Stimulated activated CD8-positive, alpha-beta memory T cell treated with anti-CD3 and anti-CD28 coated beads, Interleukin-7, amount 100 ng/mL, for 24 hours (primary cell): ENCODE measurements around the gene SMIM7.
"Not testable (repeated sequence)": the region's sequence is repeated elsewhere in the genome, so short reads cannot be mapped to it uniquely, and the experiment has no call there.

ENCODE experiments used
- DNase-seq: peaks from one replicate; pipeline ENCODE4 v3.0.0-alpha.2; 2020; ENCODE audit warnings: low read depth

Gene SMIM7

DNA sequence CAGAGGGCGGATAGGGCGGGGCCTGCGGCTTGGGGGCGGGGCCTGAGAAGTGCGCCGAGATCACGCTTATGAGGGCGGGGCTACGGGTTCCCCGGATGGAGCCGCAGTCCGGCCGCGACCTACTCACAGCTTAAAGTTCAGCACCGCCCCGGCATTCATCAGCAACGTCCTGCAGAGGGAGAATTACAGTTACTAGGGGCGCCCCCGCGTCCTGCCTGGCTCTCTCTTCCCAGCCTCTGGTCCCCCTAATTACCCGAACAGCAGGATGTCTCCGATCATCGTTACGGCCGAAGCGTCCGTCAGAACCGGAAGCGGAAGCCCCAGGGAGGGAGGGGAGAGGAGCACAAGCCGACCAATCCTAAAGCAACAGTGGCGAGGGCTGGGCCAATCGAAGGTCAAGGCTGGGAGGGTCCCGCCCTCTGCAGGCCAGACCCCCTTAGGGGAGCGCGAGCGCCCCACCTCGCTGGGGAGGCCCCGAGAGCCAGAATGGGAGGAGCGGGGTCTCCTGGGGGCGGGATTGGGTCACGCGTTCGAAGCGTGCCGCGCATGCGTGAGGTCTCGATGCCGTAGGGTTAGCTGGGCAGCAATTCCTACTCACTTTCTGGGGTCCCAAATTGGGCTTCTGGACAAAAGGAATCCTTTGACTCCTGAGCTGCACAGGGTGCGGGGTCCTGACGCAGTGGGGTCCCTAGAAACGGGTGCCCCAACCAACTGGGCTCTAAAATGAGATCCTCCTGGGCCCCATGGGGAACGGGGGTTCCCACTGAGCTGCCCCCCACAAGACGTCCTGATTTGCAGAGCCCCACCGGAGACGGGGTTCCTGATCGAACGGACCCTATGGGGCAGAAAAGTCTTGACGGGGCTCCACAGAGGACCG, at the start of gene SMIM7:
Gene SMIM7 (minus strand): TSS at position 313 of the 877 bp plus-strand sequence. CDS start 34 bp downstream, at position 279.
- DNase-seq: peak; percentile 92

DNA sequence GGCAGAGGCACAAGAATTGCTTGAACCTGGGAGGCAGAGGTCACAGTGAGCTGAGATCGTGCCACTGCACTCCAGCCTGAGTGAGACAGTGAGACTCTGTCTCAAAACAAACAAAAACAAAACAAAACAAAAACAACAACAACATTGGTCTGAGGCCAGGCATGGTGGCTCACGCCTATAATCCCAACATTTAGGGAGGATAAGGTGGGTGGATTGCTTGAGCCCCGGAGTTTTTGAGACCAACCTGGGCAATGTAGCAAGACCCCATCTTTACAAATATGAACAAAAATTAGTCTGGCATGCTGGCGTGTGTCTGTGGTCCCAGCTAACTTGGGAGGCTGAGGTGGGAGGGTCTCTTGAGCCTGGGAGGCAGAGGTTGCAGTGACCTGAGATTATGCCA, 43.7 kb upstream of the SMIM7 start:
- DNase-seq: no peak

DNA sequence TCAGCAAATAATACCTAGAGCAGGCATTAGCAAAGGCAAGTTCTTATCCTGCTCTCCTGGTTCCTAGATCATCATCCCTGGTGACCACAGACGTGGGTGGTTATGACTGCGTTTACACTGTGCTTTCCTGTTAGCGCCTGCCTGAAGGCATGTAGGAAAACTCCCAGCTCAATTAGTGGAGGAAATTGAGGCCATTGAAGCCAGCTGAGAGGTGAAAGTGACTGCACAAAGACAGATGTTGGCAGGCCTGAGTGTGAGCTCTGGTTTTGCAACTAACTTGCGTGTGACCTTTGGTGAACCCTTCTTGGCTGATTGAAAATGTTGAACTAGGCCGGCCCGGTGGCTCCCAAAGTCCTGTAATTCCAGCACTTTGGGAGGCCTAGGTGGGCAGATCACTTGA, 42.2 kb upstream of the SMIM7 start:
- DNase-seq: no peak

DNA sequence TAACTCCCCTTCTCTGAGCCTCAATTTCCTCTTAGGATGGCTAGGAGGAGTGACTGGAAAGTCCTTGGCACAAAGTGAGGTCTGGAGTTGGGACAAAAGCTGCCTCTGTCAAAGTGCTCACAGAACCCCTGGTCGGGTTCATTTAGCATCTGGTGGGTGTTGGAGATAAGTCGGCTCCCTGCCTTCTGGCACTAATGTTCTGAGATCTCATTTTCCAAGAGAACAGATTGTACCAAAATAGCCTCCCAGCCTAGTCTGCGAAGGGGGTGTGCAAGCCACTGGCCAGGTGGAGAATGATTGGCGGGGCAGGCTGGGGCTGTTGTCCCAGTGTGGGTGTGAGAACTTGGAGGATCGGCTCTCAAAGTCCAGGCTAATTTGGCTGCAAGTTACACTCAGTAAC, 39.0 kb upstream of the SMIM7 start:
- DNase-seq: no peak

DNA sequence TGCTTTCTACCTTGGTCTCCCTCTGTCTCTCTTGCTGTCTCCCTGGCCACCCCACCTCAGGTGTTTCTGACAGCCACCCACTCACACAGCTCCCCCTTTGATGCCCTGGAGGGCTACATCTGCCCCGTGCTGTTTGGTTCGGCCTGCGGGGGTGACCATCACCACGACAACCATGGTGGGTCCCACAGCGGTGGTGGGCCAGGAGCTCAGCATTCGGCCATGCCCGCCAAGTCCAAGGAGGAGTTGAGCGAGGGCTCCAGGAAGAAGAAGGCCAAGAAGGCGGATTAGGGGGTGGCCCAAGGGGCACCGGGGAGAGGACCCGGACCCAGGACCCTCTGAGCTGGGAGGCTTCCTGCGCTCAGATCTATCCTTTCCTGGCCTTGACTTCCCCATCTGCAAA, 28.1 kb upstream of the SMIM7 start:
- DNase-seq: no peak

DNA sequence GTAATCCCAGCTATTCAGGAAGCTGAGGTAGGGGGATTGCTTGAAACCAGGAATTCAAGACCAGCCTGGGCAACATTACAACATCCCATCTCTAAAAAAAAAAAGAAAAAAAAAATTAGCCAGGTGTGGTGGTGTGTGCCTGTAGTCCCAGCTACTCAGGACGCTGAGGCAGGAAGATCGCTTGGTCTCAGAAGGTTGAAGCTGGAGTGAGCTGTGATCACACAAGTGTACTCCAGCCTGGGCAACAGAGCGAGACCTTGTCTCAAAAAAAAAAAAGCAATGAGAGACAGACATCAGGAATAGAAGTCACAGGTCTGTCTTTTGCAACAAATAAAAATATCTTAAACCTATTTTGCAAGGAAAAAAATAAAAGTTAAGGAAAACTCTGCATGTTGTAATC, 24.3 kb upstream of the SMIM7 start:
- no peak for DNase-seq

DNA sequence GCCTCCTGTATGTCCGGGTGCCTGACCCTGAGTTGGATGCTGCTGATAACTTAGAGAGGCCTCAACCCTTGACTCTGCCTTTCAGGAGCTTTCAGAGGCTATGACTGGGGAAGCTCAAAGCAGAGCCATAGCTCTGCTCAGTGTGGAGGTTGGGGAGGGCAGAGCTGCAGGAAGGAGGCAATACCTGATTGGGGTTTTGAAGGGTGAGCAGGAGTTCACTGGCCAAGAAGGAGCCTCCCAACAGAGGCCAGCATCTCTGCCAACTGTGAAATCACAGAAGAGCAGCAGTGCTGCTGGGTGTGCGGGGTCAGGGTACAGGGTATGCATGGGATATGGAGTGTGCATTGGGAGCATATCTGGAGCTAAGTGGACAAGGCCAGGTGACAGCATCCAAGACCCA, 22.6 kb upstream of the SMIM7 start:
- no peak for DNase-seq

DNA sequence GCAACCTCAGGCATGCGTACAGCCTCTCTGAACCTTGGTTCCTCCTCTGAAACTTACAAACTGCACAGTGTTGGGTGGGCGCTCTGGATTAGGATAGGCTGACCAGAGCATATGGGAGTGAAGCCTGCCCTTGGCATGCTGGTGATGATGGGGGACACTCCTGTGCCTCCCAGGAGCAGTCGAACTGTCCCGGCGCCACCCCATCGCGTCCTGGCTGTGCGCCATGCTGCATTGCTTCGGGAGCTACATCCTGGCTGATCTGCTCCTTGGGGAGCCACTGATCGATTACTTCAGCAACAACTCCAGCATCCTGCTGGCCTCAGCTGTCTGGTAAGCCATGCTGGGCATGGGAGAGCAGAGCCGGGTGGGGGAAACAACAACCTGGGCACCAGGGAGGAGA, 19.9 kb upstream of the SMIM7 start:
- DNase-seq: no peak

DNA sequence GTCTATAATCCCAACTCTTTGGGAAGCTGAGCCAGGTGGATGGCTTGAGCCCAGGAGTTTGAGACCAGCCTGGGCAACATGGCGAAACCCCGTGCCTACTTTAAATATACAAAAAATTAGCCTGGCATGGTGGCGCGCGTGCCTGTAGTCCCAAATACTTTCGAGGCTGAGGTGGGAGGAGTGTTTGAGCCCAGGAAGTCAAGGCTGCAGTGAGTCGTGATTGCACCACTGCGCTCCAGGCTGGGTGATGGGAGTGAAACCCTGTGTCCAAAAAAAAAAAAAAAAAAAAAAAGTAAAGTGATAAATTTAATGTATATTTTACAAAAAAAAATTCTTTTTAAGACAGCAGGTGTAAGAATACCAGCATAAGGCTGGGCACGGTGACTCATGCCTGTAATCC, 18.6 kb upstream of the SMIM7 start:
- DNase-seq: no peak

DNA sequence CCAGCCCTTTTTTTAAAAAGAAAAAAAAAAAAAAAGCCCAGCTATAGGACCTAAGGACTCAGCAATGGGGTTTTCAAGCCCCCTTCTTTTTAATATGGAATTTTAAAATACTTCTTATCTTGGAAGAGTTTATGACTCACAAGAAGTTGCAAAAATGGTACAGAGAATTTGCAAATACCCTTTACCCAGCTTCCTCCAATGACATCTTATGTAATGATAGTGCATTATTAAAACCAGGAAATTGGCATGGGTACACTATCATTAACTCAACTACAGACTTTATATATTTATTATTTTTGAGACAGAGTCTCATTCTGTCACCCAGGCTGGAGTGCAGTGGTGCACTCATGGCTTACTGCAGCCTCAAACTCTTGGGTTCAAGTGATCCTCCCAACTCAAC, 17.1 kb upstream of the SMIM7 start:
- no peak for DNase-seq

DNA sequence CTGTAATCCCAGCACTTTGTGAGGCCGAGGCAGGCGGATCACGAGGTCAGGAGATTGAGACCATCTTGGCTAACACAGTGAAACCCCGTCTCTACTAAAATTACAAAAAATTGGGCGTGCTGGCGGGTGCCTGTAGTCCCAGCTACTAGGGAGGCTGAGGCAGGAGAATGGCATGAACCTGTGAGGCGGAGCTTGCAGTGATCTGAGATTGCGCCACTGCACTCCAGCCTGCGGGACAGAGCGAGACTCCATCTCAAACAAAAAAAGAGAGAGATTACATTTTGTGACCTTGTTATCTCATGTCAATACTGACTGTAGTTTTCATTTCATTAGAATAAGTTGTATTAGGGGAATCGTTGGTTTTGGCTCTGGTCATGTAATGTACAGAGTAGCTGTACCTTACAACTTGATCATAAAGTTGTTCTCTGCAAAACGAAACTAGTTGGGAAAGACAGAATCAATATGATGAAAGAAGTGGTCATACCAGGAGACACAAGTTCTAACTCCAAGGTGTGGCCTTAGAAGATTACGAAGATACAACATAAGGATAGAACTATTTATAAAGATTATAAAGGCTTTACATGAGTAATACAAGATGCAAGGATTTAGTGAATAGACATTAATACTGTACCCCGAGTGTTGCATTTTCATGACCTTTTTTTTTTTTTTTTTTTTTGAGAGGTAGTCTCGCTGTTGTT, 16.3 kb upstream of the SMIM7 start:
- no peak for DNase-seq

DNA sequence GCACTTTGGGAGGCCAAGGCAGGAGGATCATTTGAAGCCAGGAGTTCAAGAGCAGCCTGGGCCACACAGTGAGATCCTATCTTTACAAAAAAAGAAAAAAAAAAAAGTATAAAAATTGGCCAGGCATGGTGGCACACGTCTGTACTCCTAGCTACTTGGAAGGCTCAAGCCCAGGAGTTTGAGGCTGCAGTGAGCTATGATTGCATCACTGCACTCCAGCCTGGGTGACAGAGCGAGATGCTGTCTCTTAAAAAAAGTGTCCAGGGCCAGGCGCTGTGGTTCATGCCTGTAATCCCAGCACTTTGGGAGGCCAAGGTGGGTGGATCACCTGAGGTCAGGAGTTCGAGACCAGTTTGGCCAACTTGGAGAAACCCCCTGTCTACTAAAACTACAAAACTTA, 13.9 kb upstream of the SMIM7 start:
- not testable (repeated sequence) for DNase-seq

DNA sequence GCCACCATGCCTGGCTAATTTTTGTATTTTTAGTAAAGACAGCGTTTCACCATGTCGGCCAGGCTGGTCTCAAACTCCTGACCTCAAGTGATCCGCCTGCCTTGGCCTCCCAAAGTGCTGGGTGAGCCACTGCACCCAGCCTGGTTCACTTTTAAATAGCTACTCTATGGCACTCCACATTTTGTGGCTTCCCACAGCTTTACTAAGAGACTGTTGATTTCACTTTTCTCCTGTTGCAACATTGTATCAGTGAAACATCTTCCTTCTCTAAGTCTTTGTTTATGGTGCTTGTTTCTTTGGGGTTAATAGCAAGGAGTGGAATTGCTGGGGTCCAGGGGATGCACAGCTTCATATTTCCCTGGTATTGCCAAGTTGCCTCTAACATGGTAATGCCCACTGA, 13.3 kb upstream of the SMIM7 start:
- DNase-seq: no peak

DNA sequence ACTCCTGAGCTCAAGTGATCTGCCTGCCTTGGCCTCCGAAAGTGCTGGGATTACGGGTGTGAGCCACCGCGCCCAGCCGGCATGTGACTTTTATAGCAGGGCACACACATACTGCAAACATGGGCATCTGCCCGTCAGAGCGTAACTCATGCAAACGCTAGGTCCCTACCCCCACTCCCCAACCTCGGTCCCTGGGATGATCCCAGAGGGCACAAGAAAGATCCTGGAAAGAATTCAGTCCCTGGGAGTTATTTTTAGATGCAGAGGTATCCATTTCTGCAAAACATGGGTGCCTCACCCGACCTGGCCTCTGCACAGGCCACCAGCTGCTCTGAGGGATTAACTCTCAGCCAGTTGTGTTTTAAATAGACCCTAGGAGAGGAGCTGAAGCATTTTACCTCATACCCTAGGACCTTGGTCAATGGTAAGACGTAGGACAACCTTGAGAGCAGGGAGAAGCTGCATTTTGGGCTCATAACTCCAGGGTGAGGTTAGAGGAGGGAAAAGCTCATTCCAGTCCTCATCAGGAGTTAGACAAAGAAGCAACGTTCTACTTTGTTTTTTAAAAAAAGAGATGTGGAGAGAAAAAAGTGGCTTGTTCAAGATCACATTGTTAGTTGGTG, 11.8 kb upstream of the SMIM7 start:
- no peak for DNase-seq

DNA sequence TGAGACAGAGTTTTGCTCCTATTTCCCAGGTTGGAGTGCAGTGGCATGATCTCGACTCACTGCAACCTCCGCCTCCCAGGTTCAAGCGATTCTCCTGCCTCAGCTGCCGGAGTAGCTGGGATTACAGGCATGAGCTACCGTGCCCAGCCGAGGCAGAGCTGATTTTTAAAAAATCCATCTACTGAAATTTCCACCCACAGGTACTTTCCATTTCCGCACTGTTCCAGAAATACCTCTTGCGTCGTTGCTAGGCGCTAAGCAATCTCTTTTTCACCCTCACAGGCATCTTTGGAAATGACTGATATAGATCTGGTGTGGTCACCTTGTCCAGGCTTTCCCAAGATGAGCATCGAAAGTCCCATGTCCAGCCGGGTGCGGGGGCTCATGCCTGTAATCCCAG, 10.3 kb upstream of the SMIM7 start:
- no peak for DNase-seq

DNA sequence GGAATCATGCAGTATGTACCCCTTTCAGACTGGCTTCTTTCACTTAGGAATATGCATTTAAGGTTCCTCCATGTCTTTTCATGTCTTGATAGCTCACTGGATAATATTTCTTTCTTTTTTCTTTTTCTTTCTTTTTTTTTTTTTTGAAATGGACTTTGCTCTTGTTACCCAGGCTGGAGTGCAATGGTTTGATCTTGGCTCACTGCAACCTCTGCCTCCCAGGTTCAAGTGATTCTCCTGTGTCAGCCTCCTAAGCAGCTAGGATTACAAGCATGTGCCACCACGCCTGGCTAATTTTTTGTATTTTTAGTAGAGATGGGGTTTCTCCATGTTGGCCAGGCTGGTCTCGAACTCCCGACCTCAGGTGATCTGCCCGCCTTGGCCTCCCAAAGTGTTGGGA, 8.8 kb upstream of the SMIM7 start:
- DNase-seq: not testable (repeated sequence)

DNA sequence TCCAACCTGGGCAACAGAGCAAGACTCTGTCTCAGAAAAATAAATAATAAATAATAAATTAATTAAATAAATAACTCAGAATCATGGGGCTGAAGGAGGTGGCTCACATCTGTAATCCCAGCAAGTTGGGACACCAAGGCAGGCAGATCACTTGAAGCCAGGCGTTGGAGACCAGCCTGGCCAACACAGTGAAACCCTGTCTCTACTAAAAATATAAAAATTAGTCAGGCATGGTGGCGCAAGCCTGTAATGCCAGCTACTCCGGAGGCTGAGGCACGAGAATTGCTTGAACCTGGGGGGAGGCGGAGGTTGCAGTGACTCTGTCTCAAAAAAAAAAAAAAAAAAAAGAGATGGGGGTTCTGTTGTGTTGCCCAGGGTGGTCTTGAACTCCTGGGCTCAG, 8.2 kb upstream of the SMIM7 start:
- DNase-seq: no peak

DNA sequence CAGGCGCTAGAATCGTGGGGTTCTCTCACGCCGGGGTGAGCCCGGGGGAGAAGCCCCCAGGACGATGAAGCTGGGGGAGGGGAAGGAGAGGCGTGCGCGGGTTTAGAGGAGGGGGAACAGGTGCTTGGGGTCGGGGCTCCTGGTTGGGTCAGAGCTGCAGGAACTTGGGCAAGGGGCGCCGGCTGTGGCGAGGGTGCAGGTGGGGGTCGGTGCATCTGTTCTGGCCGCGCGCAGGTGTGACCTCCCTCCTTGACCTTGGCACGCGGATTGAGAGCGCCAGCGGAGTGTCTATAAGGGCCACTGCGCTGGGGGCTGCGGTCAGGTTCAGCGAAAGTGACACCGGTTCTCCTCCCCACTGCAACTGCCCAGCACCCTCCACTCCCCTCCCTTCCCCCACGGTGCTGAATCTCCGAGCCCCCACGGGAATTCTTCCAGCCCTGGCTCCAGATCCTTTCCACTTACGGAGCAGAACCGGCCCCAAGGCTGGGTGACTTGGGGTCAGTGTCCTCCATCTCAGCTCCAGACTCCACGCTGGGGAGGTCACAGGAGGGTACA, 1.6 kb upstream of the SMIM7 start:
- no peak for DNase-seq

DNA sequence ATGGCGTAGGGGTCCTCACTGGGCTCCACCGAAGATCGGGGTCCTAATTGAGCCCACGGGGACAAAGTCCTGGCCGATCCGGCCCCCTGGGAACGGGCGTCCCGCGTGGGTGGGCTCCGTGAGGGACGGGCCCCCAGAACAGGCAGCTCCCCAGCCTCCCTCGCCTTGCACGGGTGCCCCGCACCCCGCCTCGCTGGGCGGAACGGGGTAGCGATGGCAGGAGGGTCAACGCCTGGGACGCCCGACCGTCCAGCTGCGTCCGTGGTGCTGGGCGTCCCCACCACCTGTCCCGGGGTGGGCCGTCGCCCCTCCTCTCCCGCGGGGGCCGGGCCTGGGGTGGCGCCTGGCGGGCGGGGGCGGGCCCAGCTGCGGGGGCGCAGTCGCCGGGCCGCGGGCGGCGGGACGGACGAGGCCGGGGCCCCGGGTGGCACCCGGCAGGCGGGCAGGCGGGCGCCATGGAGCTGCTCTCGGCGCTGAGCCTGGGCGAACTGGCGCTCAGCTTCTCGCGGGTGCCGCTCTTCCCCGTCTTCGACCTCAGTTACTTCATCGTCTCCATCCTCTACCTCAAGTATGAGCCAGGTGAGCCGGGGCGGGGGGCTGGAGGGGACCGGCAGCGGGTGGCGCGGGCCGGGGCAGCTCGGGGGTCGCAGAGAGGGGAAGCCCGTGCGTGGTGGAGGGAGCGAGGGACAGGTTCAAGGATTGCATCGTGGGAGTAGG, 977 bp upstream of the SMIM7 start, which contains the start of gene TMEM38A:
Gene TMEM38A (plus strand): TSS at position 377 of the 717 bp plus-strand sequence. CDS start 79 bp downstream, at position 456.
- DNase-seq: no peak

DNA sequence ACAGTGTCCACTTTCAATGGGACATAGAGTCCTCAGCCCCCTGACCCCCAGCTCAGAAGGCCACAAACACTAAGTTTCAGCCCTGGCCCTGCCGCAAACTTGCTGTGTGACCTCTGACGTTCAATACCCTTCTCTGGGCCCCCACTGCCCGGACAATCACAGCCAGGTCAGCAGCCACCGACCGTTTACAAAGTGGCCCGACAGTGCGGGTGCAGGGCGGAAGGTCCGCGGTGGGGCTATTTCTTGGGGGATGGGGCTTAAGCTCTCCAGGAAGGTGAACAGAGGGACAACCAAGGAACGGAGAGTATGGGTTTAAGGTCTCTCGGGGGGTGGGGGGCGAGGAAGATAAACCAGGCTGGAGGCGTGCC, 496 bp downstream of the SMIM7 start:
- DNase-seq: no peak

DNA sequence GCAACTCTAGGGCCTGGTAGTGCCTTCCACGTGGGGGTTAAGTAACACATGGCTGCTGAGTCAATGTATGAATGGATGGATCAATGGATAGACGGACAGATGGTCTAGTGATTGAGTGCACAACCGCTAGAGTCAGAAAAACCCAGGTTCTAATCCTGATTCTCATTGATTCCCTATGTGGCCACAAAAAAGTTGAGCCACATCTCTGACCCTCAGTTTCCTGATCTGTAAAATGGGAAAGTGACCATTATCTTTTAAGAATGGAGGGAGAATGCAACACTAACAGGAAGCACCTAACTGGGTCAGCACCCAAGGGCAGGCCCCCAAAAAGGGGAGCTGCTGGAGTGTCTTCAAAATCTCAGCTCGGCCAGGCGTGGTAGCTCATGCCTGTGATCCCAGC, 2.6 kb downstream of the SMIM7 start:
- no peak for DNase-seq

DNA sequence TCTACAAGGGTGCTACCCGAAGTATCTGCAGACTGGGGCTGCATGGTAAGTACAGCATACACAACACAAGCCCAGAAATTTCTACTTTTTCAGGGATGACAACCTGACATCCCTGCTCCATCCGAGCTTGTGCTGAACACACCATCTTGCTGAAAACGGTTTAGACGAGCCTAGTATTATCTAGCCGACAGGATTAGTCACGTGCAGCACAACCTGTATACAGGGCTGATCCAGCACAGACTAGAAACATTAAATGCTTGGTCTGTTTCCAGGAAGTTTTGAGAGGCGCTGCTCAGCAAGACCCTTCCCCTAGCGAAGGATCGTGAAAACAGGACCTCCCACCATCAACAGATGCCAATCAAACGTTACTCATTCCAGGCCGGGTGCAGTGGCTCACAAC, 4.2 kb downstream of the SMIM7 start:
- no peak for DNase-seq
